Body of pancreas (tissue), 4 donors: Measurements from ENCODE around the gene ABI2. TPM values are rescaled to one million over a fixed set of nuclear protein-coding genes. Genes with fewer than 3 reads are reported as not detected.
"Not testable (repeated sequence)": the region's sequence is repeated elsewhere in the genome, so short reads cannot be mapped to it uniquely, and the experiment has no call there.

ENCODE experiments used
- ATAC-seq: fragments of 150-250 bp; one replicate; pipeline ENCODE4 v1.9.1; 2016
- DNase-seq, 4 donors: peaks; one replicate each; pipeline ENCODE4 v3.0.0-alpha.2; 2019
- H3K27ac ChIP-seq, 4 donors: fragments of 200-600 bp; sonication (generic); 1 replicate in 3 of 4; 2 replicates in 1 of 4; pipeline versions ENCODE4 v1.5.1 to v1.6.1; 2016 to 2019; ENCODE audit warnings: mild to moderate bottlenecking in 1 of 4, mixed read lengths in 1 of 4, moderate library complexity in 1 of 4
- H3K27me3 ChIP-seq, 2 donors: fragments of 200-600 bp; sonication (generic); one replicate each; pipeline ENCODE4 v1.6.0; 2016; ENCODE audit warnings: mild to moderate bottlenecking in 1 of 2
- H3K36me3 ChIP-seq, 2 donors: fragments of 200-600 bp; sonication (generic); replicated peaks in 1 of 2; 2 replicates each; pipeline ENCODE4 v1.5.1; 2016; ENCODE audit warnings: low read depth in 2 of 2; ENCODE audit not compliant: insufficient read depth in 1 of 2
- H3K4me1 ChIP-seq: fragments of 200-600 bp; sonication (generic); one replicate; pipeline ENCODE4 v1.6.0; 2016
- H3K4me3 ChIP-seq, 2 donors: fragments of 200-600 bp; sonication (generic); 1 replicate in 1 of 2; 2 replicates in 1 of 2; pipeline ENCODE4 v1.5.1; 2016 to 2019
- H3K9me3 ChIP-seq, 3 donors: fragments of 200-600 bp; sonication (generic); 1 replicate in 2 of 3; 2 replicates in 1 of 3; pipeline ENCODE4 v1.5.1; 2016
- CTCF ChIP-seq, 7 experiments: fragments of 450-650 bp in 4 of 7; fragments of 200-600 bp in 3 of 7; sonication (generic) in 3 of 7; IDR thresholded peaks; one replicate each; pipeline ENCODE4 v1.5.1; 2016 to 2019; ENCODE audit warnings: antibody characterized with exemption in 7 of 7
- POLR2A ChIP-seq, 3 donors: fragments of 450-650 bp; IDR thresholded peaks; one replicate each; pipeline ENCODE4 v1.6.1; 2016; ENCODE audit warnings: antibody characterized with exemption in 3 of 3, mild to moderate bottlenecking in 2 of 3
- WGBS, 2 donors: methylation state at CpG; one replicate each; pipeline ENCODE4 v1.1.5; 2017; 5-methylcytosine and 5-hydroxymethylcytosine counted together
- intact Hi-C: fragments of 100-400 bp; cut with DNase I; formaldehyde crosslinking; loops from one replicate; pipeline ENCODE4 v1.15.1; 2023
- total RNA-seq, 2 donors: library from RNA; depleted of rRNA; stranded (reverse); fragments of >200 nt; gene quantifications; one replicate each; pipeline ENCODE4 v1.1.0, GENCODE V29; 2016

The ABI2 gene
- total RNA-seq, 2 donors from 2014 or later, result 4.3 to 22.1 TPM

- TF ChIP-seq CTCF (IDR thresholded peaks at IDR 0.05) (no peak), POLR2A (IDR thresholded peaks at IDR 0.05) (no peak)
- intact Hi-C loops, result no loop called here
- H3K27me3 ChIP-seq, result no peaks in the 10 kb centered on the region
- no peaks in the 10 kb centered on the region for H3K4me1 ChIP-seq
- no peak overlapping the region for H3K4me3 ChIP-seq
- 54 to 65% methylated on average over 2 of the region's 2 CpGs for WGBS, 2 donors
- no peak overlapping the region for H3K27ac ChIP-seq
- ATAC-seq, result no peak
- H3K9me3 ChIP-seq, result no peaks in the 10 kb centered on the region
- DNase-seq, result no peak
- H3K36me3 ChIP-seq, result no peaks in the 10 kb centered on the region
These were observed 33.3 kb downstream of the ABI2 start for GRCh38 chr2:203361495-203361894.

GRCh38 chr2:203361922-203362321 lies 33.7 kb downstream of the ABI2 start:
- ATAC-seq (no peak), DNase-seq (no peak)
- H3K36me3 ChIP-seq, result no peaks in the 10 kb centered on the region
- H3K9me3 ChIP-seq, result no peaks in the 10 kb centered on the region
- no peaks in the 10 kb centered on the region for H3K4me1 ChIP-seq
- intact Hi-C loops, result no loop called here
- no peak overlapping the region for H3K4me3 ChIP-seq
- H3K27me3 ChIP-seq, result no peaks in the 10 kb centered on the region
- TF ChIP-seq CTCF (IDR thresholded peaks at IDR 0.05) (no peak), POLR2A (IDR thresholded peaks at IDR 0.05) (no peak)
- H3K27ac ChIP-seq, result no peak overlapping the region

GRCh38 chr2:203366639-203367466 lies 38.7 kb downstream of the ABI2 start:
- DNase-seq (no peak), ATAC-seq (no peak)
- Histone ChIP-seq H3K9me3 (no peaks in the 10 kb centered on the region), H3K27me3 (no peaks in the 10 kb centered on the region), H3K4me3 (no peak overlapping the region), H3K36me3 (no peaks in the 10 kb centered on the region), H3K27ac (no peak overlapping the region), H3K4me1 (no peaks in the 10 kb centered on the region)
- intact Hi-C loops, result no loop called here
- TF ChIP-seq POLR2A (IDR thresholded peaks at IDR 0.05) (no peak), CTCF (IDR thresholded peaks at IDR 0.05) (no peak)
- 82% methylated on average over 5 of the region's 5 CpGs for WGBS, 2 donors

- DNase-seq, ATAC-seq, H3K27me3 ChIP-seq, H3K27ac ChIP-seq, H3K4me1 ChIP-seq, H3K9me3 ChIP-seq, H3K36me3 ChIP-seq, intact Hi-C loops, H3K4me3 ChIP-seq: not testable (repeated sequence)
- 87% methylated on average over 15 of the region's 31 CpGs; no CpG with 5 or more reads in 1 of the 2 donors for WGBS, 2 donors
These were observed 44.5 kb downstream of the ABI2 start for GRCh38 chr2:203372706-203373105.

- Histone ChIP-seq H3K4me3 (no peak overlapping the region), H3K9me3 (no peaks in the 10 kb centered on the region), H3K27ac (no peak overlapping the region), H3K4me1 (no peaks in the 10 kb centered on the region), H3K27me3 (no peaks in the 10 kb centered on the region), H3K36me3 (no peaks in the 10 kb centered on the region)
- no peak for ATAC-seq
- TF ChIP-seq POLR2A (IDR thresholded peaks at IDR 0.05) (no peak), CTCF (IDR thresholded peaks at IDR 0.05) (no peak)
- DNase-seq, result no peak
- intact Hi-C loops, result no loop called here
These were observed 48.0 kb downstream of the ABI2 start for GRCh38 chr2:203376173-203376572.
